ENCODE measurements around the gene IGSF22.

The IGSF22 gene

GRCh38 chr11:18771266-18772035 lies 45.5 kb upstream of the IGSF22 start:
- no peak for DNase-seq
- Histone ChIP-seq H3K27me3 (ENCODE audit: insufficient read depth, low read depth, severe bottlenecking) (no peaks in the 10 kb centered on the region), H3K9me3 (ENCODE audit: severe bottlenecking) (no peaks in the 10 kb centered on the region), H3K4me3 (ENCODE audit: low read depth, low read length) (no peak overlapping the region), H3K27ac (no peak overlapping the region), H3K36me3 (no peaks in the 10 kb centered on the region)
- TF ChIP-seq, protein P1, sequence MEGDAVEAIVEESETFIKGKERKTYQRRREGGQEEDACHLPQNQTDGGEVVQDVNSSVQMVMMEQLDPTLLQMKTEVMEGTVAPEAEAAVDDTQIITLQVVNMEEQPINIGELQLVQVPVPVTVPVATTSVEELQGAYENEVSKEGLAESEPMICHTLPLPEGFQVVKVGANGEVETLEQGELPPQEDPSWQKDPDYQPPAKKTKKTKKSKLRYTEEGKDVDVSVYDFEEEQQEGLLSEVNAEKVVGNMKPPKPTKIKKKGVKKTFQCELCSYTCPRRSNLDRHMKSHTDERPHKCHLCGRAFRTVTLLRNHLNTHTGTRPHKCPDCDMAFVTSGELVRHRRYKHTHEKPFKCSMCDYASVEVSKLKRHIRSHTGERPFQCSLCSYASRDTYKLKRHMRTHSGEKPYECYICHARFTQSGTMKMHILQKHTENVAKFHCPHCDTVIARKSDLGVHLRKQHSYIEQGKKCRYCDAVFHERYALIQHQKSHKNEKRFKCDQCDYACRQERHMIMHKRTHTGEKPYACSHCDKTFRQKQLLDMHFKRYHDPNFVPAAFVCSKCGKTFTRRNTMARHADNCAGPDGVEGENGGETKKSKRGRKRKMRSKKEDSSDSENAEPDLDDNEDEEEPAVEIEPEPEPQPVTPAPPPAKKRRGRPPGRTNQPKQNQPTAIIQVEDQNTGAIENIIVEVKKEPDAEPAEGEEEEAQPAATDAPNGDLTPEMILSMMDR (IDR thresholded peaks at IDR 0.05; ENCODE audit: low read depth, low read length) = no peak

- no peak overlapping the region for H3K4me3 ChIP-seq (ENCODE audit: low read depth, low read length)
- H3K27ac ChIP-seq = no peak overlapping the region
- no peaks in the 10 kb centered on the region for H3K9me3 ChIP-seq (ENCODE audit: severe bottlenecking)
- DNase-seq = no peak
- no peaks in the 10 kb centered on the region for H3K36me3 ChIP-seq
- TF ChIP-seq, protein P1 (IDR thresholded peaks at IDR 0.05; ENCODE audit: low read depth, low read length) = no peak
- no peaks in the 10 kb centered on the region for H3K27me3 ChIP-seq (ENCODE audit: insufficient read depth, low read depth, severe bottlenecking)
Measured at GRCh38 chr11:18770479-18771125, 44.6 kb upstream of the IGSF22 start.

- Histone ChIP-seq H3K36me3 (no peaks in the 10 kb centered on the region), H3K9me3 (ENCODE audit: severe bottlenecking) (no peaks in the 10 kb centered on the region), H3K27me3 (ENCODE audit: insufficient read depth, low read depth, severe bottlenecking) (no peaks in the 10 kb centered on the region), H3K4me3 (ENCODE audit: low read depth, low read length) (no peak overlapping the region), H3K27ac (no peak overlapping the region)
- TF ChIP-seq, protein P1 (IDR thresholded peaks at IDR 0.05; ENCODE audit: low read depth, low read length) = no peak
- no peak for DNase-seq
Measured at GRCh38 chr11:18769802-18770456, 43.9 kb upstream of the IGSF22 start.

DNA sequence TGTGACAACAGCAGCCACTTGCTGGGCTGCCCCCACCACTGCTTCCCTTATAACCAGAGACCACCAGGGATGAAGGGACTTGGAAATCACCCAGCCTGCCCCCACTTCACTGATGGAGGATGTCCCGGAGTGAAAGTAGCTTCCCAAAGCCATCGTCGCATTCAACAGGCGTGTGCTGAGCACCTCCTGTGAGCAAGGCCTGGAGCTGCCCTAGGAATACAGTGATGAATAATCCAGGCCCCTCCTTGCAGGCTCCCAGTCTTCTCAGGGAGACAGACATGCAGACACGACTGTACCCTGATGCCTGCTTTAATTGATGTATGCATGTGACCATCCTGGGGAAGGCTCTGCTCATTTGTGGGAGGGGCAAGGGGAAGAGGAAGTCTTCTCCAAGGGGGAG lies 43.0 kb upstream of the IGSF22 start:
- Histone ChIP-seq H3K27ac (no peak overlapping the region), H3K36me3 (no peaks in the 10 kb centered on the region), H3K27me3 (ENCODE audit: insufficient read depth, low read depth, severe bottlenecking) (no peaks in the 10 kb centered on the region), H3K9me3 (ENCODE audit: severe bottlenecking) (no peaks in the 10 kb centered on the region), H3K4me3 (ENCODE audit: low read depth, low read length) (no peak overlapping the region)
- TF ChIP-seq, protein P1 (IDR thresholded peaks at IDR 0.05; ENCODE audit: low read depth, low read length) = no peak
- DNase-seq = no peak

- no peak overlapping the region for H3K4me3 ChIP-seq (ENCODE audit: low read depth, low read length)
- H3K9me3 ChIP-seq (ENCODE audit: severe bottlenecking) = no peaks in the 10 kb centered on the region
- H3K36me3 ChIP-seq = no peaks in the 10 kb centered on the region
- H3K27ac ChIP-seq = no peak overlapping the region
- no peak for DNase-seq
- TF ChIP-seq, protein P1 (IDR thresholded peaks at IDR 0.05; ENCODE audit: low read depth, low read length) = no peak
- no peaks in the 10 kb centered on the region for H3K27me3 ChIP-seq (ENCODE audit: insufficient read depth, low read depth, severe bottlenecking)
Measured at GRCh38 chr11:18768472-18768901, 42.5 kb upstream of the IGSF22 start.

Data from WERI-Rb-1 (cell line).